Neural cell (in vitro differentiated cells): ENCODE measurements around the gene RILP. TPM values are rescaled to one million over a fixed set of nuclear protein-coding genes. Genes with fewer than 3 reads are reported as not detected.

Source experiments
- H2AFZ ChIP-seq: fragments of 200-600, 300-800 bp; sonication (generic), shearing (Covaris generic); 2 replicates; pipeline ENCODE4 v1.6.0; 2014; ENCODE audit warnings: low read depth, mild to moderate bottlenecking, antibody characterized with exemption, low read length, moderate library complexity
- H3F3A ChIP-seq: fragments of 200-600 bp; shearing (Covaris generic); 2 replicates; pipeline ENCODE4 v1.6.1; 2016; ENCODE audit warnings: mild to moderate bottlenecking, moderate library complexity, mixed read lengths, antibody characterized with exemption, low read length; ENCODE audit not compliant: insufficient read depth, poor library complexity, severe bottlenecking
- H3K27ac ChIP-seq: fragments of 200-600, 300-800 bp; sonication (generic), shearing (Covaris generic); 2 replicates; pipeline ENCODE4 v1.5.1; 2014; ENCODE audit warnings: mild to moderate bottlenecking, low read length, moderate library complexity
- H3K27me3 ChIP-seq: fragments of 300-800, 200-600 bp; sonication (generic), shearing (Covaris generic); 2 replicates; pipeline ENCODE4 v1.6.0; 2014; ENCODE audit warnings: mild to moderate bottlenecking, low read depth, low read length, moderate library complexity; ENCODE audit not compliant: insufficient read depth
- H3K36me3 ChIP-seq: fragments of 300-800, 200-600 bp; sonication (generic), shearing (Covaris generic); 2 replicates; pipeline ENCODE4 v1.5.1; 2014; ENCODE audit warnings: mild to moderate bottlenecking, antibody characterized with exemption, low read length, moderate library complexity; ENCODE audit not compliant: insufficient read depth
- H3K4me2 ChIP-seq: fragments of 300-800, 200-600 bp; sonication (generic), shearing (Covaris generic); 2 replicates; pipeline ENCODE4 v1.6.0; 2014; ENCODE audit warnings: mild to moderate bottlenecking, low read length
- H3K4me3 ChIP-seq: fragments of 300-800, 200-600 bp; sonication (generic), shearing (Covaris generic); 2 replicates; pipeline ENCODE4 v1.5.1; 2014; ENCODE audit warnings: mild to moderate bottlenecking, low read length, moderate library complexity
- H3K79me2 ChIP-seq: fragments of 200-600 bp; shearing (Covaris generic); replicated peaks from 2 replicates; pipeline ENCODE4 v1.6.0; 2014; ENCODE audit warnings: mild to moderate bottlenecking, low read length, moderate library complexity; ENCODE audit not compliant: insufficient read depth
- H3K9ac ChIP-seq: fragments of 300-800, 200-600 bp; sonication (generic), shearing (Covaris generic); 2 replicates; pipeline ENCODE4 v1.6.1; 2016; ENCODE audit warnings: mild to moderate bottlenecking, low read length, mixed read lengths
- H3K9me2 ChIP-seq: fragments of 200-600 bp; shearing (Covaris generic); 2 replicates; pipeline ENCODE4 v1.6.1; 2016; ENCODE audit warnings: mild to moderate bottlenecking, low read length, mixed read lengths; ENCODE audit not compliant: insufficient read depth
- H3K9me3 ChIP-seq: fragments of 200-600, 300-800 bp; sonication (generic), shearing (Covaris generic); 2 replicates; pipeline ENCODE4 v1.6.1; 2016; ENCODE audit warnings: mild to moderate bottlenecking, mixed run types, low read length, moderate library complexity, mixed read lengths
- H4K20me1 ChIP-seq: fragments of 200-600 bp; shearing (Covaris generic); 2 replicates; pipeline ENCODE4 v1.6.1; 2016; ENCODE audit warnings: mild to moderate bottlenecking, mixed run types; ENCODE audit not compliant: insufficient read depth
- EP300 ChIP-seq: fragments of 450-650 bp; conservative IDR thresholded peaks from 2 replicates; pipeline ENCODE4 v1.6.1; 2014; ENCODE audit warnings: antibody characterized with exemption, mild to moderate bottlenecking, moderate library complexity; ENCODE audit not compliant: poor library complexity, severe bottlenecking
- EZH2 ChIP-seq: fragments of 200-600, 300-800 bp; shearing (Covaris generic), sonication (generic); IDR thresholded peaks from 2 replicates; pipeline ENCODE4 v1.6.1; 2014; ENCODE audit warnings: antibody characterized with exemption, low read length, borderline replicate concordance, mild to moderate bottlenecking; ENCODE audit not compliant: insufficient read depth, poor library complexity, severe bottlenecking
- MXI1 ChIP-seq: fragments of 450-650 bp; conservative IDR thresholded peaks from 2 replicates; pipeline ENCODE4 v1.6.1; 2014; ENCODE audit warnings: antibody characterized with exemption, mild to moderate bottlenecking; ENCODE audit not compliant: poor library complexity, severe bottlenecking
- POLR2AphosphoS5 ChIP-seq: IDR thresholded peaks from 2 replicates; pipeline ENCODE4 v1.6.1; 2012
- RAD21 ChIP-seq: fragments of 450-650 bp; conservative IDR thresholded peaks from 2 replicates; pipeline ENCODE4 v1.6.1; 2014; ENCODE audit warnings: antibody characterized with exemption, mild to moderate bottlenecking, moderate library complexity
- SMC3 ChIP-seq: fragments of 450-650 bp; conservative IDR thresholded peaks from 2 replicates; pipeline ENCODE4 v1.6.1; 2014; ENCODE audit warnings: antibody characterized with exemption, mild to moderate bottlenecking, moderate library complexity; ENCODE audit not compliant: poor library complexity
- TAF1 ChIP-seq: IDR thresholded peaks from 2 replicates; pipeline ENCODE4 v1.6.1; 2012; ENCODE audit warnings: low read depth
- polyA plus RNA-seq: library from polyadenylated mRNA; depleted of rRNA; stranded (reverse); fragments of >200 nt; gene quantifications from 2 replicates; pipeline ENCODE4 v1.2.3, GENCODE V29; 2014
- TF ChIP-seq, protein P1 (sequence below): fragments of 450-650 bp; IDR thresholded peaks from 2 replicates; pipeline ENCODE4 v1.5.1; 2014; ENCODE audit warnings: antibody characterized with exemption, mild to moderate bottlenecking, moderate library complexity; ENCODE audit not compliant: poor library complexity, severe bottlenecking
- TF ChIP-seq, protein P2 (sequence below): IDR thresholded peaks from 2 replicates; pipeline ENCODE4 v1.6.1; 2012; ENCODE audit warnings: borderline replicate concordance

The RILP gene
- polyA plus RNA-seq, 1 donor from 2014 or later, result 7.5 TPM

DNA sequence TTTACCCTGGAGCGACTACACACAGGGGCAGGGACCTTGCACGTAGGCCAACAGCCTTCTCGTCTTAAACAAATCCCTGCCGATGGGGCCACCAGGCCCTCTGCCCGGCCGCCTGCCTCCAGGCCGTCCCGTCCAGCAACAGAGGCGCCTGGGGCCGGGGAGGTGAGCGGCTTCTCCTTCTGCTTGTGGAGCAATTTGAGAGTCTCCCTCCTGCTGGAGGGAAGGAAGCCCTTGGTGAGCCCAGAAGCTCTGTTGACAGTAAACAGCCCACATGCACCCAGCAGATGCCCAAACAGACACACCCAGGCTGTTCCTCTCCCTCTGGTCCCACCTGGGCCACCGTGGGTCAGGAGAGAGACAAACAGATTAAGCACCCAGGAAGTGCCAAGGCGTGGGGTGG is 29.2 kb downstream of the RILP start:
- Histone ChIP-seq H3K27ac (no peak overlapping the region), H3K9ac (no peak overlapping the region), H3K4me3 (no peak overlapping the region), H3K36me3 (peaks cover 10% of the 10 kb centered on the region), H3K4me2 (no peak overlapping the region), H3K79me2 (peaks cover 16% of the 10 kb centered on the region), H3K9me2 (no peaks in the 10 kb centered on the region), H2AFZ (no peak overlapping the region), H3K27me3 (no peaks in the 10 kb centered on the region), H4K20me1 (peaks cover 4% of the 10 kb centered on the region), H3F3A (no peaks in the 10 kb centered on the region), H3K9me3 (no peaks in the 10 kb centered on the region)
- no peak for TF ChIP-seq SMC3
- TF ChIP-seq, protein P1, sequence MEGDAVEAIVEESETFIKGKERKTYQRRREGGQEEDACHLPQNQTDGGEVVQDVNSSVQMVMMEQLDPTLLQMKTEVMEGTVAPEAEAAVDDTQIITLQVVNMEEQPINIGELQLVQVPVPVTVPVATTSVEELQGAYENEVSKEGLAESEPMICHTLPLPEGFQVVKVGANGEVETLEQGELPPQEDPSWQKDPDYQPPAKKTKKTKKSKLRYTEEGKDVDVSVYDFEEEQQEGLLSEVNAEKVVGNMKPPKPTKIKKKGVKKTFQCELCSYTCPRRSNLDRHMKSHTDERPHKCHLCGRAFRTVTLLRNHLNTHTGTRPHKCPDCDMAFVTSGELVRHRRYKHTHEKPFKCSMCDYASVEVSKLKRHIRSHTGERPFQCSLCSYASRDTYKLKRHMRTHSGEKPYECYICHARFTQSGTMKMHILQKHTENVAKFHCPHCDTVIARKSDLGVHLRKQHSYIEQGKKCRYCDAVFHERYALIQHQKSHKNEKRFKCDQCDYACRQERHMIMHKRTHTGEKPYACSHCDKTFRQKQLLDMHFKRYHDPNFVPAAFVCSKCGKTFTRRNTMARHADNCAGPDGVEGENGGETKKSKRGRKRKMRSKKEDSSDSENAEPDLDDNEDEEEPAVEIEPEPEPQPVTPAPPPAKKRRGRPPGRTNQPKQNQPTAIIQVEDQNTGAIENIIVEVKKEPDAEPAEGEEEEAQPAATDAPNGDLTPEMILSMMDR, result no peak
- no peak for TF ChIP-seq EP300
- TF ChIP-seq TAF1, result no peak
- TF ChIP-seq POLR2AphosphoS5, result no peak
- no peak for TF ChIP-seq EZH2
- no peak for TF ChIP-seq MXI1

DNA sequence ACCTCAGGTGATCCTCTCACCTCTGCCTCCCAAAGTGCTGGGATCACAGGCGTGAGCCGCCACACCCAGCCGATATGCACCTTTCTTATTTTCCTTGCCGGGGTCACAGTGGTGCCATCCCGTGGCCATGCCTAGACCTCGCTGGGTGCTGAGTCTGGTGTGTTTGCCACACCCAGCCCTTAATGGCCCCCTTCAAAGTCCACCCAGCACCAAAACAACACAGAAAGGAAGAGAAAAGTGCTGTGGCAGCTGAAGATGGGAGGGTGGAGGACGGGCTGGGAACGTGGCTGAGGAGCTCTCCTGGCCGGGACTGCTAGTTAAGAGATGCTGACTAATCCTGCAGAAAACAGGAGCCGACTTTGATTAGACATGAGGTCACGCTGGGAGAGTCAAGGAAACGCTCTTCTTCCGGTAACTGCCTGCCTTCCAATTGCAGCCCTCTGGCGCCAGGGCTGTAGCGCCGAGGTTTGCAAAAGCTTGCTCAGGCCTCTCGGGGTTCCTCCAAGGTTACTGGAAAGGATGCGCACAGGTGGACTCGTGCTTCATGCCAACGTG is 32.0 kb downstream of the RILP start:
- Histone ChIP-seq H3K4me2 (no peak overlapping the region), H4K20me1 (peaks cover 4% of the 10 kb centered on the region), H3K4me3 (no peak overlapping the region), H3K36me3 (no peaks in the 10 kb centered on the region), H3K27ac (no peak overlapping the region), H2AFZ (no peak overlapping the region), H3K9ac (no peak overlapping the region), H3K79me2 (no peaks in the 10 kb centered on the region), H3F3A (no peaks in the 10 kb centered on the region), H3K9me3 (no peaks in the 10 kb centered on the region), H3K27me3 (no peaks in the 10 kb centered on the region), H3K9me2 (no peaks in the 10 kb centered on the region)
- TF ChIP-seq POLR2AphosphoS5 (no peak), RAD21 (no peak), EP300 (no peak), MXI1 (no peak), SMC3 (no peak), EZH2 (no peak), TAF1 (no peak)
- TF ChIP-seq, protein P2, sequence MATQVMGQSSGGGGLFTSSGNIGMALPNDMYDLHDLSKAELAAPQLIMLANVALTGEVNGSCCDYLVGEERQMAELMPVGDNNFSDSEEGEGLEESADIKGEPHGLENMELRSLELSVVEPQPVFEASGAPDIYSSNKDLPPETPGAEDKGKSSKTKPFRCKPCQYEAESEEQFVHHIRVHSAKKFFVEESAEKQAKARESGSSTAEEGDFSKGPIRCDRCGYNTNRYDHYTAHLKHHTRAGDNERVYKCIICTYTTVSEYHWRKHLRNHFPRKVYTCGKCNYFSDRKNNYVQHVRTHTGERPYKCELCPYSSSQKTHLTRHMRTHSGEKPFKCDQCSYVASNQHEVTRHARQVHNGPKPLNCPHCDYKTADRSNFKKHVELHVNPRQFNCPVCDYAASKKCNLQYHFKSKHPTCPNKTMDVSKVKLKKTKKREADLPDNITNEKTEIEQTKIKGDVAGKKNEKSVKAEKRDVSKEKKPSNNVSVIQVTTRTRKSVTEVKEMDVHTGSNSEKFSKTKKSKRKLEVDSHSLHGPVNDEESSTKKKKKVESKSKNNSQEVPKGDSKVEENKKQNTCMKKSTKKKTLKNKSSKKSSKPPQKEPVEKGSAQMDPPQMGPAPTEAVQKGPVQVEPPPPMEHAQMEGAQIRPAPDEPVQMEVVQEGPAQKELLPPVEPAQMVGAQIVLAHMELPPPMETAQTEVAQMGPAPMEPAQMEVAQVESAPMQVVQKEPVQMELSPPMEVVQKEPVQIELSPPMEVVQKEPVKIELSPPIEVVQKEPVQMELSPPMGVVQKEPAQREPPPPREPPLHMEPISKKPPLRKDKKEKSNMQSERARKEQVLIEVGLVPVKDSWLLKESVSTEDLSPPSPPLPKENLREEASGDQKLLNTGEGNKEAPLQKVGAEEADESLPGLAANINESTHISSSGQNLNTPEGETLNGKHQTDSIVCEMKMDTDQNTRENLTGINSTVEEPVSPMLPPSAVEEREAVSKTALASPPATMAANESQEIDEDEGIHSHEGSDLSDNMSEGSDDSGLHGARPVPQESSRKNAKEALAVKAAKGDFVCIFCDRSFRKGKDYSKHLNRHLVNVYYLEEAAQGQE, result no peak
- TF ChIP-seq, protein P1, result no peak
